Parathyroid adenoma (tissue), 2 donors: ENCODE measurements around the gene CNOT1.

ENCODE experiments used
- H2AFZ ChIP-seq: fragments of 300-600 bp; sonication (generic); one replicate; pipeline ENCODE4 v1.7.0; 2017; ENCODE audit warnings: antibody characterized with exemption, mild to moderate bottlenecking
- H3K27ac ChIP-seq: fragments of 300-600 bp; sonication (generic); one replicate; pipeline ENCODE4 v1.7.0; 2017
- H3K27me3 ChIP-seq: fragments of 300-600 bp; sonication (generic); one replicate; pipeline ENCODE4 v1.7.0; 2017; ENCODE audit warnings: low read length; ENCODE audit not compliant: control insufficient read depth, insufficient read depth
- H3K36me3 ChIP-seq: fragments of 300-600 bp; sonication (generic); one replicate; pipeline ENCODE4 v1.7.0; 2017; ENCODE audit warnings: low read length; ENCODE audit not compliant: control insufficient read depth, insufficient read depth
- H3K4me1 ChIP-seq: fragments of 300-600 bp; sonication (generic); one replicate; pipeline ENCODE4 v1.7.0; 2017; ENCODE audit warnings: control low read depth
- H3K4me2 ChIP-seq: fragments of 300-600 bp; sonication (generic); one replicate; pipeline ENCODE4 v1.7.0; 2017; ENCODE audit warnings: low read length
- H3K4me3 ChIP-seq: fragments of 300-600 bp; sonication (generic); one replicate; pipeline ENCODE4 v1.7.0; 2017; ENCODE audit warnings: low read depth, low read length
- H3K79me2 ChIP-seq: fragments of 300-600 bp; sonication (generic); one replicate; pipeline ENCODE4 v1.7.0; 2017; ENCODE audit warnings: control low read depth
- H3K9ac ChIP-seq: fragments of 300-600 bp; sonication (generic); one replicate; pipeline ENCODE4 v1.7.0; 2017; ENCODE audit warnings: mild to moderate bottlenecking
- H3K9me3 ChIP-seq: fragments of 300-600 bp; sonication (generic); one replicate; pipeline ENCODE4 v1.7.0; 2017; ENCODE audit warnings: low read length; ENCODE audit not compliant: control insufficient read depth
- TF ChIP-seq, protein P1 (sequence below): fragments of 300-600 bp; sonication (generic); IDR thresholded peaks from one replicate; pipeline ENCODE4 v1.7.0; 2017; ENCODE audit warnings: antibody characterized with exemption, mild to moderate bottlenecking
- donor health status: primary hyperparathyroidism.

CNOT1 gene

DNA sequence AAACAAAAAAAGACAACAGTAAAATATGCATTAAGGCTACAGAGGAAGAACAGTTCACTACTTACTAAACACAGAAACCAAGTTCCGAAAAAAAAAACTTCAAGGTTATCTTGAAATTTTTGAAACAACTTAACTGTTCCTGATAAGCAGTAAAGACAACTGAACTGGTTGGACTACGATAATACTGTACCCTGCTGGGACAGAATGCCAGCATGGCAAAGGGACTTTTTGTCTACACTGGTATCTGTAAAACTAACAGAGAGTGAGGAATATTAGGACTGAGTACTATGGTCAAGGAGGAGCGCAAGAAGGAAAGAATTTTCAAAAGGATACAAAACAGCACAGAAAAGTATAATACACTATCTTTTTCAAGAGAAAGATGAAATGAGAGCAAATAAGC is 94.5 kb downstream of the CNOT1 start:
- Histone ChIP-seq H3K4me1 (no peaks in the 10 kb centered on the region), H3K79me2 (no peaks in the 10 kb centered on the region), H3K27me3 (no peaks in the 10 kb centered on the region), H3K4me2 (no peak overlapping the region), H3K36me3 (no peaks in the 10 kb centered on the region), H3K27ac (no peak overlapping the region), H3K4me3 (no peak overlapping the region), H3K9ac (no peak overlapping the region), H3K9me3 (no peaks in the 10 kb centered on the region), H2AFZ (no peak overlapping the region)
- TF ChIP-seq, protein P1, sequence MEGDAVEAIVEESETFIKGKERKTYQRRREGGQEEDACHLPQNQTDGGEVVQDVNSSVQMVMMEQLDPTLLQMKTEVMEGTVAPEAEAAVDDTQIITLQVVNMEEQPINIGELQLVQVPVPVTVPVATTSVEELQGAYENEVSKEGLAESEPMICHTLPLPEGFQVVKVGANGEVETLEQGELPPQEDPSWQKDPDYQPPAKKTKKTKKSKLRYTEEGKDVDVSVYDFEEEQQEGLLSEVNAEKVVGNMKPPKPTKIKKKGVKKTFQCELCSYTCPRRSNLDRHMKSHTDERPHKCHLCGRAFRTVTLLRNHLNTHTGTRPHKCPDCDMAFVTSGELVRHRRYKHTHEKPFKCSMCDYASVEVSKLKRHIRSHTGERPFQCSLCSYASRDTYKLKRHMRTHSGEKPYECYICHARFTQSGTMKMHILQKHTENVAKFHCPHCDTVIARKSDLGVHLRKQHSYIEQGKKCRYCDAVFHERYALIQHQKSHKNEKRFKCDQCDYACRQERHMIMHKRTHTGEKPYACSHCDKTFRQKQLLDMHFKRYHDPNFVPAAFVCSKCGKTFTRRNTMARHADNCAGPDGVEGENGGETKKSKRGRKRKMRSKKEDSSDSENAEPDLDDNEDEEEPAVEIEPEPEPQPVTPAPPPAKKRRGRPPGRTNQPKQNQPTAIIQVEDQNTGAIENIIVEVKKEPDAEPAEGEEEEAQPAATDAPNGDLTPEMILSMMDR = no peak

DNA sequence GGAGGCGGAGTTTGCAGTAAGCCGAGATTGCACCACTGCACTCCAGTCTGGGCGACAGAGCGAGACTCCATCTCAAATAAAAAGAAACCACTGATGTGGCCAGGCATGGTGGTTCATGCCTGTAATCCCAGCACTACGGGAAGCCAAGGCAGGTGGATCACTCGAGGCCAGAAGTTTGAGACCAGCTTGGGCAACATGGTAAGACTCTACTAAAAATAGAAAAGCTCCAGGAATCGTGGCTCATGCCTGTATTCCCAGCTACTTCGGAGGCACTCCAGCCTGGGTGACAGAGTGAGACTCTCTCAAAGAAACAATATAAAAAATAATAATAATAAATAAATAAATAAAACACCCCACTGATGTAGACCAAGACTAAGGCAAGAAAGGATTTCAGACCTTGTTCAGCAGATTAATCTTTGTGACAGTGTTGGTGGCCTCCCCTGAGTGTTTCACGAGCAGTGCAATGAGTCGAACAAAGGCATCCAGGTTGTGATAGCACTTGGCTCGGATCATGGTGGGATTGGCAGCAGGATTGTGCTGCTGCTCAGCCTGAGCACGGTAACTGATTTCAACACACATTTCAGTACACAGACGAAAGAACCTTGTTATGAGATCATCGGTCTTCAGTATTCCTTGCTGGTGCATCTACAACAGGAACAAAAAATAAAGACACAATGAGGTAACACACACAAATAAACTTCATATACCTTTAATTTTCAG is 95.7 kb downstream of the CNOT1 start:
- no peak overlapping the region for H3K27ac ChIP-seq
- H3K4me2 ChIP-seq = no peak overlapping the region
- H3K27me3 ChIP-seq = no peaks in the 10 kb centered on the region
- H3K79me2 ChIP-seq = no peaks in the 10 kb centered on the region
- no peak overlapping the region for H2AFZ ChIP-seq
- H3K4me3 ChIP-seq = no peak overlapping the region
- no peaks in the 10 kb centered on the region for H3K4me1 ChIP-seq
- no peaks in the 10 kb centered on the region for H3K36me3 ChIP-seq
- no peak overlapping the region for H3K9ac ChIP-seq
- H3K9me3 ChIP-seq = no peaks in the 10 kb centered on the region
- TF ChIP-seq, protein P1 = no peak

DNA sequence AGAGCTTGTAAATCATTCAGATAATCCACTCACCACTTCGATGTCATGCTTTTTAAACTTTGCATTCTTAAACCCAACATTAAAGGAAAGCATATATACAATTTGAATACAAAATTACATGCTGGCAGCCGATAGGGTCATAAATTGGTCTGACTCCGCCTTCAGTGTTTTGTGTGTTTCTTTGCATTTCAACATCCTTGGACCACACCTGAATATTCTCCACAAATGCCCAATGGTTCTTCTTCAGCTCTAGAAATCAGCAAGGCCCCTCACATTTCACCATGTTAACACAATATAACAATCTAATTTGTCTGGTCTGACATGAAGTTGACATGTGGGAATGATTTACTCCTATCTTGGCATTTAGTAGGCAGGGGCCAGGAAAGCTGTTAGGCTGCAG is 97.2 kb downstream of the CNOT1 start:
- no peaks in the 10 kb centered on the region for H3K36me3 ChIP-seq
- H2AFZ ChIP-seq = no peak overlapping the region
- H3K4me1 ChIP-seq = no peaks in the 10 kb centered on the region
- no peaks in the 10 kb centered on the region for H3K9me3 ChIP-seq
- H3K9ac ChIP-seq = no peak overlapping the region
- H3K79me2 ChIP-seq = no peaks in the 10 kb centered on the region
- TF ChIP-seq, protein P1 = no peak
- H3K4me2 ChIP-seq = no peak overlapping the region
- H3K27me3 ChIP-seq = no peaks in the 10 kb centered on the region
- H3K4me3 ChIP-seq = no peak overlapping the region
- no peak overlapping the region for H3K27ac ChIP-seq

DNA sequence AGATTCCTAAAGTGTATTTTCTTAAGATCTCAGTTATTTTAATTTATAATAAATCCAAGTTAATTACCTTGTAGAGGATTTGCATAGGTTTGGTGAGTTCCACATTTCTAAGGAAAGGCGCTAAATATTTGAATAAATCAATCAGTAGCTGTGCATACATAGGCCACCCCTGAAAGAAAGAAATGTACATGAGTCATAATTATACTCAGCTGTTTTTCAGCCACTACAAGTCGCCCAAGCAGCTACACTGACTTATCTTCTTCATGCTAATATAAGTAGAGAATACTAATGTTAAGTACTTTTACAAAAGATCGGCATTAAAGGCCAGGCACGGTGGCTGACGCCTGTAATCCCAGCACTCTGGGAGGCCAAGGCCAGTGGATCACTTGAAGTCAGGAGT is 99.4 kb downstream of the CNOT1 start:
- Histone ChIP-seq H3K79me2 (no peaks in the 10 kb centered on the region), H3K9me3 (no peaks in the 10 kb centered on the region), H3K36me3 (no peaks in the 10 kb centered on the region), H3K4me3 (no peak overlapping the region), H3K9ac (no peak overlapping the region), H2AFZ (no peak overlapping the region), H3K4me2 (no peak overlapping the region), H3K27ac (no peak overlapping the region), H3K27me3 (no peaks in the 10 kb centered on the region), H3K4me1 (no peaks in the 10 kb centered on the region)
- TF ChIP-seq, protein P1 = no peak

DNA sequence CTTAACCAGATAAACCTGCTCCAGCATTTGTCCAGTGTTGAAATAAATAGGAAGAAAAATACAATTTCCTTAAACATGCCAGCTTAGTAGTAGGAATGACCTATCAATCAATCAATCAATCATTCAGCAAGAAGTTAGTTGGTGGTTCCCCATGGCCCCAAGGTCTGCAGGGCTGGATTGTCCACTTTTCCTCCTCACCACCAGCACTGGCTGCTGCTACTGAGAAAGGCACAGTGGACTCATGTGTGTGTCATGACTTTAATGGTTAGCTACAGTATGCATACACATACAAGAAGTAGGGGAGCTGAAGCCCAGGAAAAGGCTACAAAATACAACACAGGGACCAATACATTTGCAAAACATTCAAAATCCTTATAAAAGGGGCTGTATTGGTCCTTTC is 109.9 kb downstream of the CNOT1 start:
- H3K4me3 ChIP-seq = no peak overlapping the region
- no peaks in the 10 kb centered on the region for H3K79me2 ChIP-seq
- H3K4me2 ChIP-seq = no peak overlapping the region

More for the DNA sequence above, 109.9 kb downstream of the CNOT1 start:
- Histone ChIP-seq H3K27me3 (no peaks in the 10 kb centered on the region), H3K9ac (no peak overlapping the region), H3K36me3 (no peaks in the 10 kb centered on the region), H3K9me3 (no peaks in the 10 kb centered on the region), H3K4me1 (peaks cover 6% of the 10 kb centered on the region), H2AFZ (no peak overlapping the region), H3K27ac (no peak overlapping the region)
- TF ChIP-seq, protein P1 = no peak
